Tibial nerve (tissue), 4 donors: Measurements from ENCODE around the gene SHROOM3. TPM values are rescaled to one million over a fixed set of nuclear protein-coding genes. Genes with fewer than 3 reads are reported as not detected.

Source experiments
- DNase-seq, 2 donors: peaks; one replicate each; pipeline ENCODE4 v3.0.0-alpha.2; 2019; ENCODE audit warnings: low spot score in 2 of 2
- H3K27ac ChIP-seq, 4 donors: fragments of 200-600 bp; sonication (generic) in 3 of 4; one replicate each; pipeline ENCODE4 v1.5.1; 2017 to 2019; ENCODE audit warnings: mild to moderate bottlenecking in 1 of 4
- H3K27me3 ChIP-seq, 2 donors: fragments of 200-600 bp; sonication (generic) in 1 of 2; one replicate each; pipeline versions ENCODE4 v1.5.1 to v1.6.0; 2017 to 2019
- H3K36me3 ChIP-seq, 3 donors: fragments of 200-600 bp; sonication (generic); one replicate each; pipeline ENCODE4 v1.5.1; 2018 to 2019
- H3K4me1 ChIP-seq, 4 donors: fragments of 200-600 bp; sonication (generic) in 3 of 4; one replicate each; pipeline ENCODE4 v1.5.1; 2017 to 2019
- H3K4me3 ChIP-seq, 4 donors: fragments of 200-600 bp; sonication (generic) in 3 of 4; one replicate each; pipeline ENCODE4 v1.5.1; 2017 to 2019; ENCODE audit warnings: mild to moderate bottlenecking in 1 of 4, moderate library complexity in 1 of 4
- H3K9me3 ChIP-seq, 4 donors: fragments of 200-600 bp; sonication (generic) in 3 of 4; one replicate each; pipeline ENCODE4 v1.5.1; 2017 to 2019
- EP300 ChIP-seq, 2 donors: sonication (generic); formaldehyde crosslinking; IDR thresholded peaks; one replicate each; pipeline ENCODE4 v1.6.1; 2017; ENCODE audit warnings: antibody characterized with exemption in 2 of 2, mild to moderate bottlenecking in 1 of 2
- POLR2A ChIP-seq, 2 donors: fragments of 450-650 bp; IDR thresholded peaks; one replicate each; pipeline ENCODE4 v1.6.1; 2017; ENCODE audit warnings: antibody characterized with exemption in 2 of 2, mild to moderate bottlenecking in 2 of 2, moderate library complexity in 2 of 2
- WGBS, 2 donors: methylation state at CpG; one replicate each; pipeline ENCODE4 v1.1.5; 2018; 5-methylcytosine and 5-hydroxymethylcytosine counted together
- total RNA-seq, 4 donors: library from RNA; depleted of rRNA; stranded (reverse); fragments of >200 nt; gene quantifications; one replicate each; pipeline ENCODE4 v1.1.0, GENCODE V29; 2016
- TF ChIP-seq, protein P1 (sequence below), 5 experiments: fragments of 200-600 bp in 3 of 5; fragments of 450-650 bp in 2 of 5; sonication (generic) in 3 of 5; IDR thresholded peaks; one replicate each; pipeline ENCODE4 v1.5.1; 2016 to 2019; ENCODE audit warnings: antibody characterized with exemption in 5 of 5, mild to moderate bottlenecking in 3 of 5, moderate library complexity in 2 of 5

The SHROOM3 gene
- total RNA-seq, 4 donors from 2014 or later = 28.0 to 49.8 (median 37.9) TPM

DNA sequence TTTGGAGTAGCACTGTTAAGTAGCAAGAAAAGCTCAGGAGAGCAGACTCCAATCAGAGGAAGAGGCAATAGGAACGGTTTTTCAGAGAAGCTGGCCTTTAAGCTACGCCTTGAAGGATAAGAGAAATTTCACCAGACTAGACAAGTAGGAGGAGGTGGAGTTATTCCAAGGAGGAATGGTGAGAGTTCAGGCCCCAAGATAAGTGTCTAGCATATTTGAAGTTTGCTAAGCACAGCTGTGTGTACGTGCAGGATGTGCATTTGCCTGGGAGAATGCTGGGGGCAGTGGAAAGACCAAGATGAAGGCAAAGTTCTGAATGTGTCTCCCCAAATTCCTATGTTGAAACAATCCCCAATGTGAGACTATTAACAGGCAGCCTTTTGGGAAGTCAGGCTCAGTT, 371.3 kb downstream of the SHROOM3 start:
- Histone ChIP-seq H3K27ac (no peak overlapping the region), H3K4me3 (no peak overlapping the region), H3K9me3 (peaks cover 0 to 13% (median 0%) of the 10 kb centered on the region in 4 donors), H3K27me3 (no peaks in the 10 kb centered on the region), H3K36me3 (no peaks in the 10 kb centered on the region), H3K4me1 (peaks cover 0 to 26% (median 5%) of the 10 kb centered on the region in 4 donors)
- TF ChIP-seq, protein P1, sequence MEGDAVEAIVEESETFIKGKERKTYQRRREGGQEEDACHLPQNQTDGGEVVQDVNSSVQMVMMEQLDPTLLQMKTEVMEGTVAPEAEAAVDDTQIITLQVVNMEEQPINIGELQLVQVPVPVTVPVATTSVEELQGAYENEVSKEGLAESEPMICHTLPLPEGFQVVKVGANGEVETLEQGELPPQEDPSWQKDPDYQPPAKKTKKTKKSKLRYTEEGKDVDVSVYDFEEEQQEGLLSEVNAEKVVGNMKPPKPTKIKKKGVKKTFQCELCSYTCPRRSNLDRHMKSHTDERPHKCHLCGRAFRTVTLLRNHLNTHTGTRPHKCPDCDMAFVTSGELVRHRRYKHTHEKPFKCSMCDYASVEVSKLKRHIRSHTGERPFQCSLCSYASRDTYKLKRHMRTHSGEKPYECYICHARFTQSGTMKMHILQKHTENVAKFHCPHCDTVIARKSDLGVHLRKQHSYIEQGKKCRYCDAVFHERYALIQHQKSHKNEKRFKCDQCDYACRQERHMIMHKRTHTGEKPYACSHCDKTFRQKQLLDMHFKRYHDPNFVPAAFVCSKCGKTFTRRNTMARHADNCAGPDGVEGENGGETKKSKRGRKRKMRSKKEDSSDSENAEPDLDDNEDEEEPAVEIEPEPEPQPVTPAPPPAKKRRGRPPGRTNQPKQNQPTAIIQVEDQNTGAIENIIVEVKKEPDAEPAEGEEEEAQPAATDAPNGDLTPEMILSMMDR (IDR thresholded peaks at IDR 0.05) = no peak
- TF ChIP-seq EP300 (IDR thresholded peaks at IDR 0.05) (no peak), POLR2A (IDR thresholded peaks at IDR 0.05) (no peak)
- DNase-seq = no peak
- WGBS, 2 donors = 82 to 86% methylated on average over 3 of the region's 3 CpGs

DNA sequence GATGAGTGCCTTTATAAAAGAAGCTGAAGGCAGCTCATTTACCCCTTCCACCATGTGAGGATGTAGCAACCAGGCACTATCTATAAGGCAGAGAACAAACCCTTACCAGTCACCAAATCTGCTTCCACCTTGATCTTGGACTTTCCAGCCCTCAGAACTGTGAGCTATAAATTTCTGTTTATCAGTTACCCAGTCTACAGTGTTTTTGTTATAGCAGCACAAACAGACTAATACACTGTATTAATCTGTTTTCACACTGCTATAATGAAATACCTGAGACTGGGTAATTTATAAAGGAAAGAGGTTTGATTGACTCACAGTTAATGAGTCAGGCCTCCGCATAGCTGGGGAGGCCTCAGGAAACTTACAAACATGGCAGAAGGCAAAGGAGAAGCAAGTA, 371.7 kb downstream of the SHROOM3 start:
- Histone ChIP-seq H3K36me3 (no peaks in the 10 kb centered on the region), H3K4me3 (no peak overlapping the region), H3K9me3 (peaks cover 0 to 13% (median 0%) of the 10 kb centered on the region in 4 donors), H3K27ac (no peak overlapping the region), H3K27me3 (no peaks in the 10 kb centered on the region), H3K4me1 (peaks cover 0 to 24% (median 5%) of the 10 kb centered on the region in 4 donors)
- DNase-seq = no peak
- WGBS, 2 donors = 94 to 97% methylated on average over 1 of the region's 1 CpG
- TF ChIP-seq, protein P1 (IDR thresholded peaks at IDR 0.05) = no peak
- TF ChIP-seq POLR2A (IDR thresholded peaks at IDR 0.05) (no peak), EP300 (IDR thresholded peaks at IDR 0.05) (no peak)

DNA sequence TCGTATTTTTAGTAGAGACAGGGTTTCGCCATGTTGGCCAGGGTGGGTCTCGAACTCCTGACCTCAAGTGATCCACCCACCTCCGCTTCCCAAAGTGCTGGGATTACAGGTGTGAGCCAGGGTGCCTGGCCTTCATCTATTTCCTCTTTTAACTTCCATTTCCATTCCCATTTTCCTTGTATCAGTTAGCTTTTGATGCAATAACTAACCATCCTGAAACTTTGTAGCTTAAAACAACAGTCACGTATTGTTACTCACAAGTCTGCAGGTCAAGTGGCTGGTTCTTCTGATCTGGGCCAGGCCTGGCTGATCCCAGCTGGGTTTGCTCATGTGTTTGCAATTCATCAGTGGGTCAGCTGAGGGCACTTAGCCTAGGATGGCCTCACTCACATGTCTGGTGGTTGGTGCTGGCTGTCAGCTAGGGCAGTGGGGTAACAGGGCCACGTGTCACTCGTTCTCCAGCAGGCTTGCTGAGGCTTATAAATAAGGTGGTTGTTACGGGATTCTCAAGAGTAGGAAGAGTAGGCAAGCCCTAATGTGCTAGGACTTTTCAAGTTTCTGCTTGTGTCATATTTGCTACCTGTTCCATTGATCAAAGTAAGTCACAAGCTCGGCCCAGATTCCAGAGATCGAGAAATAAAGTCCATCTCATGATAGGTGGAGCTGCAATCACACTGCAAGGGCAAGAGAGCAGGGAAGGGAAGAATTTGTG, 374.7 kb downstream of the SHROOM3 start:
- H3K27me3 ChIP-seq = no peaks in the 10 kb centered on the region
- H3K27ac ChIP-seq = no peak overlapping the region
- peaks cover 0 to 13% (median 0%) of the 10 kb centered on the region in 4 donors for H3K9me3 ChIP-seq
- no peak overlapping the region for H3K4me3 ChIP-seq
- TF ChIP-seq, protein P1 (IDR thresholded peaks at IDR 0.05) = no peak
- TF ChIP-seq EP300 (IDR thresholded peaks at IDR 0.05) = no peak
- no peak for TF ChIP-seq POLR2A (IDR thresholded peaks at IDR 0.05)
- no peaks in the 10 kb centered on the region for H3K4me1 ChIP-seq
- WGBS, 2 donors = 86 to 91% methylated on average over 10 of the region's 10 CpGs
- no peaks in the 10 kb centered on the region for H3K36me3 ChIP-seq
- no peak for DNase-seq

DNA sequence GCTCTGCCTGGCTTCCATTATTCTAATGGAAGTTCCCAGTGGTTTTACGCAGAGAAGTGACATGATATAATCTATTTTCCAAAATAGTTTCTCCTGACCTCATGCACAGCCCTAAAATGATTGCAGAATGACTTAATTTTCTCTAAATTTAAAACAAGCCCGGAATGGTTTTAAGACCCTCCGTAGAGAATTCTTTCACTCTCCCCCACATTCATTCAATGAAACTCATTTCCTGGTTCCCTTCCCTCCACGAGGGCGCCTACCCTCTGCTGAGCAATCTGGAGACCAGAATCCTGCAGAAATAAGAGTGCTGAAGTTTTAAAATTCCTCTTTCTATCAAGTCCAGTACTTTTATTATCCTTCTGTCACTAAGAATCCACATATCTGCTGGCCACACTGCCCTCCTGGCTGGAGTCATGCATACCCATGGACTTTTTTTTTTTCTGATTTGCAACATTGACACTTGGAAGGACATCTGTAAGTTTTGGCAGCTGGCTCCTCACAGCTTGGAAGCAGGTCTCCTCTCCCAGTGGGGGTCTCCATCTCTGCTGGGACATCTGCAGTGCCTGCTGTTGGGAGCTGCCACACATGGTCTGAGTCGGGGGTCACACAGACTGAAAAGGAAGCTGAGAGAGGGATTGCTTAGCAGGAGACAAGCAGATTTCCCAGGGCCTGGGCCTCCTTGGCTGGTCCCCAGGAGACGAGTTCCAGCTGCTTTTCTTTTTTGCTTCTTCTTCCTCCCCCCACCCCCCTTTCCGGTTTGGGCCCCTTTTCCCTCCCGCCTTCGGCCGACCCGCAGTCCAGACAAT, 376.8 kb downstream of the SHROOM3 start:
- Histone ChIP-seq H3K27me3 (no peaks in the 10 kb centered on the region), H3K4me3 (no peak overlapping the region), H3K36me3 (no peaks in the 10 kb centered on the region), H3K27ac (peak overlapping the region in 1 of 4 donors; percentile 17), H3K9me3 (peaks cover 0 to 20% (median 0%) of the 10 kb centered on the region in 4 donors), H3K4me1 (no peaks in the 10 kb centered on the region)
- DNase-seq = no peak
- TF ChIP-seq, protein P1 (IDR thresholded peaks at IDR 0.05) = no peak
- TF ChIP-seq EP300 (IDR thresholded peaks at IDR 0.05) (no peak), POLR2A (IDR thresholded peaks at IDR 0.05) (no peak)
- 30 to 32% methylated on average over 12 of the region's 12 CpGs for WGBS, 2 donors

DNA sequence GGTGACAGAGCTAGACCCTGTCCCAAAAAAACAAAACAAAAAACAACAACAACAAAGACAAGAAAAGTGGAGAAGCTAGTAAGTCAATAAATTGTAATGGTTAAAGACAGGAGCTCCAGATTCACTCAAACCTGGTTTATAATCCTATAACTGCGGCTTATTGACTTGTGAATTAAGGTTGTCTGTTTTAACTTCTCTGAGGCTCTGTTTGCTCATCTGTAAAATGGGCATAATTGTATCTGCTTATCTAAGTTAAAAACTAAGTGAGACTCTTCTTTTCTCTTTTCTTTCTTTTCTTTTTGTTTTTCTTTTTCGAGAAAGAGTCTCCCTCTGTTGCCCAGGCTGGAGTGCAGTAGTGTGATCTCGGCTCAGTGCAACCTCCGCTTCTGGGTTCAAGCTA, 378.0 kb downstream of the SHROOM3 start:
- TF ChIP-seq, protein P1 (IDR thresholded peaks at IDR 0.05) = no peak
- TF ChIP-seq POLR2A (IDR thresholded peaks at IDR 0.05) = no peak
- no peak for TF ChIP-seq EP300 (IDR thresholded peaks at IDR 0.05)
- 95% methylated on average over 4 of the region's 4 CpGs for WGBS, 2 donors

More for the DNA sequence above, 378.0 kb downstream of the SHROOM3 start:
- Histone ChIP-seq H3K27ac (no peak overlapping the region), H3K36me3 (no peaks in the 10 kb centered on the region), H3K9me3 (peaks cover 0 to 15% (median 0%) of the 10 kb centered on the region in 4 donors), H3K4me1 (no peaks in the 10 kb centered on the region), H3K27me3 (no peaks in the 10 kb centered on the region), H3K4me3 (no peak overlapping the region)
- no peak for DNase-seq
